ENCODE measurements around the gene TMEM31.

TMEM31 gene, protein sequence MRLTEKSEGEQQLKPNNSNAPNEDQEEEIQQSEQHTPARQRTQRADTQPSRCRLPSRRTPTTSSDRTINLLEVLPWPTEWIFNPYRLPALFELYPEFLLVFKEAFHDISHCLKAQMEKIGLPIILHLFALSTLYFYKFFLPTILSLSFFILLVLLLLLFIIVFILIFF

GRCh38 chrX:103710609-103711008 lies at the start of gene TMEM31:
TSS of gene TMEM31 (plus strand) at chrX:103710909. CDS start at chrX:103712259, 1,350 bp downstream.
- Histone ChIP-seq H3K9ac (ENCODE audit: low read length) (no peak within 1 kb of the TSS), H3K27me3 (ENCODE audit: insufficient read depth, low read length) (no peaks in the 10 kb centered on the region), H3K4me2 (ENCODE audit: low read length) (no peak within 1 kb of the TSS), H3K4me3 (ENCODE audit: low read depth, low read length, poor library complexity, severe bottlenecking) (no peak within 1 kb of the TSS), H3K9me2 (ENCODE audit: low read depth, low read length) (no peaks in the 10 kb centered on the region), H3F3A (ENCODE audit: insufficient read depth, low read length) (no peaks in the 10 kb centered on the region), H3K27ac (ENCODE audit: low read depth, low read length, poor library complexity, severe bottlenecking) (no peak within 1 kb of the TSS), H3K4me1 (ENCODE audit: insufficient read depth, low read length, severe bottlenecking) (no peaks in the 10 kb centered on the region), H3K79me2 (ENCODE audit: insufficient read depth, low read length) (no peaks in the 10 kb centered on the region), H4K20me1 (ENCODE audit: insufficient read depth, low read length) (no peaks in the 10 kb centered on the region), H3K9me3 (ENCODE audit: low read length) (no peaks in the 10 kb centered on the region), H2AFZ (ENCODE audit: low read length) (no peak within 1 kb of the TSS), H3K36me3 (ENCODE audit: insufficient read depth, low read length) (no peaks in the 10 kb centered on the region)
- no peak for TF ChIP-seq EZH2 (IDR thresholded peaks at IDR 0.05; ENCODE audit: borderline replicate concordance, low read length)
- no peak for TF ChIP-seq CTCF (IDR thresholded peaks at IDR 0.05; ENCODE audit: low read length)

DNA sequence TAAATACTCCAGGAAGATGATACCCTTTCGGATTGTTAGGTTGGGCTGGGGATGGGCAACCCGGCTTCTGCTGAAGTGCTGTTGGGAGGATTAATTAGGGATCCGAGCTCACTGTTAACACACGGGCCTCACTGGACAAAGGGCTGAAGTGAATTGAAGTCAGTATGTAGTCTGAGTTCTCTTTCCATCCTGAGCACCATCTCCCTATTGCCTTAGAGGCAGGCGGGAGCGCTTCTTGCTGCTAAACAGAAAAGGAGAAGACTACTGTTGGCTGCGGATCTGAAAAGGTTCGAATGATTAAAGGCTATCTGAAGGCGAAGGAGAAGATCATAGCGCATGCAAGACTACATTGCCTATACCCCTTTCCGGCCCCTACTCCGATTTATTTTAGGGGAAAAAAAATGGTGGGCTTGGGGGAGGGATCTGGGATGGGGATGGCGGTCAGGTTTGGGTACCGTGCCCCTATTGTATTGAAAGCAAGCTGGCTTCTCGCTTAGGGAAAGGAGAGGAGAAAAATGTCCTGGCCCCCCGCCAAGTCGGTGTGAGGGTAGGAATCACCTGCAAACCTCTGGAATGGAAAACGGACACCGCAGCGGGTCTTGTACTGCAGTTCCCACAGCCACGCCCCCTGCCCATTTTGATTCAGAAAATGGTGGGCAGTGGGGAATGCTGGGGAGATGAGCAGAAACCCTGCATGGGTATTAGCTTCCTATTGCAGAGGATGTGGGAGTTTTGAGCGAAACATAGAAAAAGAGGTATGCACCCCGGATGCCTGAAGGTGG lies 46.5 kb upstream of the TMEM31 start:
- Histone ChIP-seq H3K27ac (ENCODE audit: low read depth, low read length, poor library complexity, severe bottlenecking) (no peak overlapping the region), H3K9ac (ENCODE audit: low read length) (no peak overlapping the region), H3K4me2 (ENCODE audit: low read length) (no peak overlapping the region), H3K4me1 (ENCODE audit: insufficient read depth, low read length, severe bottlenecking) (no peaks in the 10 kb centered on the region), H3K9me3 (ENCODE audit: low read length) (no peaks in the 10 kb centered on the region), H3K9me2 (ENCODE audit: low read depth, low read length) (no peaks in the 10 kb centered on the region), H3K79me2 (ENCODE audit: insufficient read depth, low read length) (no peaks in the 10 kb centered on the region), H3K36me3 (ENCODE audit: insufficient read depth, low read length) (no peaks in the 10 kb centered on the region), H3F3A (ENCODE audit: insufficient read depth, low read length) (no peaks in the 10 kb centered on the region), H3K4me3 (ENCODE audit: low read depth, low read length, poor library complexity, severe bottlenecking) (no peak overlapping the region), H4K20me1 (ENCODE audit: insufficient read depth, low read length) (no peaks in the 10 kb centered on the region), H3K27me3 (ENCODE audit: insufficient read depth, low read length) (no peaks in the 10 kb centered on the region), H2AFZ (ENCODE audit: low read length) (no peak overlapping the region)
- TF ChIP-seq EZH2 (IDR thresholded peaks at IDR 0.05; ENCODE audit: borderline replicate concordance, low read length), result no peak
- TF ChIP-seq CTCF (IDR thresholded peaks at IDR 0.05; ENCODE audit: low read length), result no peak

GRCh38 chrX:103666202-103667107 lies 44.3 kb upstream of the TMEM31 start:
- H3K4me1 ChIP-seq (ENCODE audit: insufficient read depth, low read length, severe bottlenecking), result no peaks in the 10 kb centered on the region
- H3K9me2 ChIP-seq (ENCODE audit: low read depth, low read length), result no peaks in the 10 kb centered on the region
- H3K4me3 ChIP-seq (ENCODE audit: low read depth, low read length, poor library complexity, severe bottlenecking), result no peak overlapping the region
- no peak overlapping the region for H3K27ac ChIP-seq (ENCODE audit: low read depth, low read length, poor library complexity, severe bottlenecking)
- no peaks in the 10 kb centered on the region for H3F3A ChIP-seq (ENCODE audit: insufficient read depth, low read length)
- H3K27me3 ChIP-seq (ENCODE audit: insufficient read depth, low read length), result no peaks in the 10 kb centered on the region
- no peak overlapping the region for H3K9ac ChIP-seq (ENCODE audit: low read length)
- no peaks in the 10 kb centered on the region for H3K9me3 ChIP-seq (ENCODE audit: low read length)
- no peaks in the 10 kb centered on the region for H3K36me3 ChIP-seq (ENCODE audit: insufficient read depth, low read length)
- TF ChIP-seq CTCF (IDR thresholded peaks at IDR 0.05; ENCODE audit: low read length) (no peak), EZH2 (IDR thresholded peaks at IDR 0.05; ENCODE audit: borderline replicate concordance, low read length) (no peak)
- H3K79me2 ChIP-seq (ENCODE audit: insufficient read depth, low read length), result no peaks in the 10 kb centered on the region
- H3K4me2 ChIP-seq (ENCODE audit: low read length), result no peak overlapping the region
- H4K20me1 ChIP-seq (ENCODE audit: insufficient read depth, low read length), result no peaks in the 10 kb centered on the region
- H2AFZ ChIP-seq (ENCODE audit: low read length), result no peak overlapping the region

Measured in OCI-LY1 (cell line).